GM12801 (cell line): ENCODE results near the gene AP3D1.

Experiments
- TF ChIP-seq, protein P1 (sequence below): IDR thresholded peaks from one replicate; pipeline ENCODE4 v1.5.1; 2011; ENCODE audit warnings: control low read depth; ENCODE audit not compliant: insufficient read length; ENCODE audit errors: extremely low read depth

AP3D1 gene

DNA sequence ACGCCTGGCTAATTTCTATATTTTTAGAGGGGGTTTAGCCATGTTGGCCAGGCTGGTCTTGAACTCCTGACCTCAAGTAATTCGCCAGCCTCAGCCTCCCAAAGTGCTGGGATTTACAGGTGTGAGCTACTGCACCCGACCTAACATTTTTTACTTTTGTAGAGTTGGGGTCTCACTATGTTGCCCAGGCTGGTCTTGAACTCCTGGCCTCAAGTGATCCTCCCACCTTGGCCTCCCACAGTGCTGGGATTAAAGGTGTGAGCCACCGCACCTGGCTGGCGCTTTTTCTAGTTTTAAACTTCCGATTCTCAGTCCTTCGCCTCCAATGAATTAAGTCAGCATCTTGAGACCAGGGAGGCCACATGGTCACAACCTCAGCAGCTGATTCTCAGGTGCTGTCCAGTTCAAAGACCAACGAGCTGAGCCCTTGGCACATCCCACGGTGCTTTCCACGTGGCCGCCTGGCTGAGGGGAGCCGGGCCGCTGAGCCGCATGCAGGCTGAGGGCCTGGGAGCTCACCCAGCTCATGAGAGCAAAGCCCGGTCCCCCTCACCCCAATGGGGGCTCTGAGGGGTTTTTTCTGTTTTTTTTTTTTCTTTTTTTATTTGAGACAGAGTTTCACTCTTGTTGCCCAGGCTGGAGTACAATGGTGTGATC lies 9.1 kb downstream of the AP3D1 start:
- TF ChIP-seq, protein P1, sequence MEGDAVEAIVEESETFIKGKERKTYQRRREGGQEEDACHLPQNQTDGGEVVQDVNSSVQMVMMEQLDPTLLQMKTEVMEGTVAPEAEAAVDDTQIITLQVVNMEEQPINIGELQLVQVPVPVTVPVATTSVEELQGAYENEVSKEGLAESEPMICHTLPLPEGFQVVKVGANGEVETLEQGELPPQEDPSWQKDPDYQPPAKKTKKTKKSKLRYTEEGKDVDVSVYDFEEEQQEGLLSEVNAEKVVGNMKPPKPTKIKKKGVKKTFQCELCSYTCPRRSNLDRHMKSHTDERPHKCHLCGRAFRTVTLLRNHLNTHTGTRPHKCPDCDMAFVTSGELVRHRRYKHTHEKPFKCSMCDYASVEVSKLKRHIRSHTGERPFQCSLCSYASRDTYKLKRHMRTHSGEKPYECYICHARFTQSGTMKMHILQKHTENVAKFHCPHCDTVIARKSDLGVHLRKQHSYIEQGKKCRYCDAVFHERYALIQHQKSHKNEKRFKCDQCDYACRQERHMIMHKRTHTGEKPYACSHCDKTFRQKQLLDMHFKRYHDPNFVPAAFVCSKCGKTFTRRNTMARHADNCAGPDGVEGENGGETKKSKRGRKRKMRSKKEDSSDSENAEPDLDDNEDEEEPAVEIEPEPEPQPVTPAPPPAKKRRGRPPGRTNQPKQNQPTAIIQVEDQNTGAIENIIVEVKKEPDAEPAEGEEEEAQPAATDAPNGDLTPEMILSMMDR, result no peak

DNA sequence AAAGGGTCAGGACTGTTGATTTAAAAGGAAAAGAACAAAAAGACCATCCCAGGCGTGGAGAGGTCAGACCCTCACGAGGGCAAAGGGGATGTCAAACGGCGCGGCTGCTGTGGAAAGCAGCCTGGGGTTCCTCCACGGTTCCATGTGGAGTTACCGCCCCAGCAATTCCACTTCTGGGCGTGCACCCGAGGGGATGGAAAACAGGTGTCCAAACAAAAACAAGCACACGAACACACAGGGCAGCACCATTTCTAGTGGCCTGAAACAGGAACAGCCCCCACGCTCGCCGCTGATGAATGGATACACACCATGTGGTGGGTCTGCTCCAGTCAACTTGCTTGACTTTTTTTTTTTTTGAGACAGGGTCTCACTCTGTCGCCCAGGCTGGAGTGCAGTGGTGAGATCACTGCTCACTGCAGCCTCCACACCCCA lies 11.2 kb downstream of the AP3D1 start:
- TF ChIP-seq, protein P1, result no peak

DNA sequence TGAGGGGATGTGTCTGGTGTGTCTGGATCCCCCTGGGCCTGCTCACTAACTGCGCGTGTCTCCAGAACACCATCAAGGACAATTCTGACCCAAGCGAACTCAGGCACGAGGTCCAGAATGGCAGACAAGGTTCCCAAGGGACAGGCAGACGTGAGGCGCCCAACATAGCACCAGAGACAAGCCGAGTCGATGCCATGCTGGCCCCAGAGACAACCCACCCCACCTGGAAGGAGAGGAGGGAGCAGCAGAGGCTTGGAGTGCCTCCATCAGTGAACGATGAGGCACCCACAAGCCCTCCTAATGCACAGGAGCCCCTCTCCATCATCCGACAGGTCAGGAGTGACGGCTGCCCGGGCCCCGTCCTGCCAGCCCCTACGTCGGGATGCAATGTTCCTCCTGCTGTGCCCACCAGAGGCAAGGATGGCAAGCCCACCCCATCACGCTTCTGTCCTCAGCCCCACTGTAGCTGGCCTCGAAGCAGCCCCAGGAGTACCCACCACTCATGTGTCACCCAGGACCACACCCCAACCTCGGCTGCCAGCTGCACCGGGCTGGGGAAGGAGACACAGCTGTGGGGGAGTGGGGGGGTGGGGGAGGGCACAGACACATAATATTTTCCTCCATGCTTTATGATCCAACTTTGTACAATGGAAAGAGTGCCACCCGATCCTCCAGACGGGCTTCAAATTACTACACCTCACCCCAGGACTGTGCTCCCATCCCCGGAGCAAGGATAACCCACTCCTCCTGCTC lies 11.8 kb downstream of the AP3D1 start:
- TF ChIP-seq, protein P1, result no peak

DNA sequence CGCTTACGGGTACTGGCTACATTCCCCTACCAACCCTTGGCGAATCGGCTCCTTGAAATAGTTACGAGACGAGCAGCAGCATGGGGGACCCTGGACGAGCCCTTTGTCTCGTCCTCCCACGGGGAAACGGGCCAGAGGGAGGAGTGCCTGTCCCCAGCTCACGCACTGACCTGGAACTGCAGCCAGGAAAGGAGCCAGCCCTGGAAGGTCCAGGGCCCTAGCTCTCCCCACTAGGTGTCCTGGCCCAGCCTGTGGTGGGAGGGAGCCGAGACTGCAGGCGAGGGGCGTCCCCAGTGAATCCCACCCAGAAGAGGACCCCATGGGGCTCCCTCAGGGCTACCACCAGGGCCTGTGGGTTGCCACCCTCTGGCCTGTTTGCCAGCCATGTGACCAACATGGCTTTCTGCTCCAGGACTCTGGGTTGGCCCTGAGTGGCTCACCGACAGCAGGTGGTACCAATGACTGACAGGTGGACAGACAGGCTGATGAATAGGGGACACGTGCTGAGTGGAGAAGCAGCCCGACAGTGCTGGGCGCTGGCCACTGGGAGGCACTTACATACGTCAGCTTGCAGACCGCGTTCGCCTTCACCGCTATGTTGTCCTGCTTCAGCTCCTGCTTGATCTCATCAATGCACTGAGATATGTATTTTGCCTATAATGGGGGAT lies 13.2 kb downstream of the AP3D1 start:
- TF ChIP-seq, protein P1, result no peak

DNA sequence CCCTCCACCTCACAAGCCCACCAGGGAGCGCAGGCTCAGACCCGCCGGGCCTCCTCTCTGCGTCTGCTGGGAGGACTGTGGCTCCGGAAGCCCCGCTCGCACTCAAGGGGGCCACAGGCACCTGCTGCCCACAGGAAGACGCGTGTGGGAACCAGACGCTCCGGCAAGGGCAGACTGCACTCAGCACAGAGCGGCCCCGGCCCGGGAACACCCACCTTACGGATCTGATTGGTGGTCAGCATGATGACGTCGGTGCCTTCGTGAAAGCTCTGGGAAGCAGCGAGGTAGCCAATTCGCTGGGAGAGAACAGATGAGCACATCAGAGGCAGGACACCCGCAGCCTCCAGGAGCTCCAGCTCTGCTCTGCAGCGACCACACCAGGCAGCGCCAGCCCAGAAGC lies 14.6 kb downstream of the AP3D1 start:
- TF ChIP-seq, protein P1, result no peak

DNA sequence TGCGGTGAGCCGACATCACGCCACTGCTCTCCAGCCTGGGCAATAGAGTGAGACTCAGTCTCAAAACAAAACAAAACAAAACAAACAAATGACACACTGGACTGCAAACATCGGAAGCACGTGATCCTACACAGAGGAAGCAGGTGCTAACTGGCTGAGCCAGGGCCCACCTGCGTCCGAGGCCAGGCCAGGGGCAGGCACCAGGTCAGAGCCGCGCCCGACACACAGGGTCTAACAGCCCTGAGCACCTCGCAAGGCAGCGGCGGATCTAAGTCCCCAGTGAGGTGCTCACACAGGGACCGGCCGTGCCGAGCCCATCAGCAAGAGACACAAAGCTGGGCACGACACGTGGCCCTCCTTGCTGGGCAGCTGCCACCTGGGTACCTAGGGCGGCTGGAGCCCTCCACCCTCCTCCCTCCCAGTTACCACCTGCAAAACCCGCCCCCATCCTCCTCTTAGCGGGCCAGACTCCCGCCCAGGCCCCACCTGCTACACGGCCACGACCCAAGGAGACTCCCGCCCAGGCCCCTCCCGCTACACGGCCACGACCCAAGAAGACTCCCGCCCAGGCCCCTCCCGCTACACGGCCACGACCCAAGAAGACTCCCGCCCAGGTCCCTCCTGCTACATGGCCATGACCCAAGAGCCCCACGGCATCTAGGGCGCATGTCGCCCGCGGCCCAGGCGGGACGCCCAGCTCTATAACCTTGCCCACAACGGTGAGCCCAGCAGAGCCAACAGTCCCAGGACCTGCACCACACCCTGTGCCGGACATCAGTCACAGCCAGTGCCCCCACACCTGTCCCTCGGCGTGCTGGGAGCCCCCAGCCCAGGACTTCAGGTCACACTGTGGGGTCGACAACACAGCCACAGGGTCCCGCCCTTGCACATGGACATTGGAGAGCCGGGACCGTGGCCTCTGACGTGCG lies 15.6 kb downstream of the AP3D1 start:
- TF ChIP-seq, protein P1, result no peak
